Measurements from ENCODE around the gene NUTM2G.
"Not testable (repeated sequence)": the region's sequence is repeated elsewhere in the genome, so short reads cannot be mapped to it uniquely, and the experiment has no call there.

Gene NUTM2G

DNA sequence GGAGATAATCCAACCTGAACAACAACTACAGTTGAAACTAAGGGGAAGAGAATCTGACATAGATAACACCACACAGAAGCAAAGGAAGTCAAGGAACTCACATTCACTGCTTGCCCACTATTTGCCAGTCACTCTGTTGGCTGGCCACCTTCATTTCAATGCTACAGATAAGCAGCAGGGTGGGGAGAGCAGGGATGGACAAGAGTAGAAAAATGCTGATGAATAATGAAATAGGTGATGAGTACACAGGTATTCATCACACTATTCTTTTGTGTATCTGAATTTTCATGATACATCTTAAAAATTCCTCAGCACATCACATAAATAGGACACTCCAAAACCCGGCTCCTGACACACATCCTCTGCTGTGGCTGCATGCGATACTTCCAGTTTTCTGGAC, 21.9 kb downstream of the NUTM2G start:
- DNase-seq = not testable (repeated sequence)

- peak; percentile 1 for DNase-seq
Measured at GRCh38 chr9:96967591-96967990, 38.9 kb downstream of the NUTM2G start.

GRCh38 chr9:96972552-96972951, 43.9 kb downstream of the NUTM2G start:
- DNase-seq = not testable (repeated sequence)

DNA sequence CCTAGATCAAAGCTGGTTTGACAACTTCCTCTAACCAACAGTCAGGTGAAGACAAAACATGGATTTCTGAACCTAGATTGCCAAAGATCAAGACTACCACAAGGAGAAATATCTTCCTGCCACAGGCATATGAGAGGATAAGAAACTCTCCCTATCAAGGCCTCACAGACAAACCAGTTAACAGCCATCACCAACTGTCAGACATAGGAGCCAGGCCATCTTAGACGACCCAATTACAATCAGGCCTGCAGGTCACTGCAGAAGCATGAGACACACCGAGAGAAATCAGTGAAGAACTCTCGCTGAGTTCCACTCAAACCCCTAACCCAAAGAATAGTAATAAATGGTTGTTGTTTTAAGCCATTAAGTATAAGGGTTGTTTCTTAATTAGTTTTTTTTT, 45.4 kb downstream of the NUTM2G start:
- not testable (repeated sequence) for DNase-seq

DNA sequence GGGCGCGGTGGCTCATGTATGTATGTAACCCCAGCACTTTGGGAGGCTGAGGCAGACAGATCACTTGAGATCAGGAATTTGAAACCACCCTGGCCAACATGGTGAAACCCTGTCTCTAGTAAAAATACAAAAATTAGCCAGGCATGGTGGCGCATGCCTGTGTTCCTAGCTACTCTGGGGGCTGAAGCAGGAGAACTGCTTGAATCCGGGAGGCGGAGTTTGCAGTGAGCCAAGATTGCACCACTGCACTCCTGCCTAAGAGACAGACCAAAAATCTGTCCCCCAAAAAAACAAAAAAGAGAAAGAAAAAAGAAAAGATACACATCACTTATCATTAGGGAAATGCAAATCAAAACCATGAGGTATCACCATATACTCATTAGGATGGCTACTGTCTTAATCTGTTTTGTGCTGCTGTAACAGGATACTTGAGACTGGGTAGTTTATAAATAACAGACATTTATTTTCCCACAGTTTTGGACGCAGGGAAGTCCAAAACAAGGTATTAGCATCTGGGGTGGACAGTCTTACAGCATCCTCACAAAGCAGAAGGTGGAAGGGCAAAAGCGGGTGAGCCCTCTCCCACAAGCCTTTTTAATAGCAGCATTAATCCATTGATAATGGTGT, 55.0 kb downstream of the NUTM2G start:
- not testable (repeated sequence) for DNase-seq

- not testable (repeated sequence) for DNase-seq
Measured at GRCh38 chr9:96984139-96984538, 55.5 kb downstream of the NUTM2G start.

GRCh38 chr9:96984887-96985286, 56.2 kb downstream of the NUTM2G start:
- not testable (repeated sequence) for DNase-seq
